GM23248 (cell line): ENCODE data around the gene NFAT5.

Source experiments
- EZH2 ChIP-seq: fragments of 200-600 bp; sonication (generic); IDR thresholded peaks from 2 replicates; pipeline ENCODE4 v1.6.1; 2018; ENCODE audit warnings: antibody characterized with exemption, mild to moderate bottlenecking; ENCODE audit not compliant: insufficient read depth, poor library complexity, severe bottlenecking
- EZH2phosphoT487 ChIP-seq: fragments of 200-600 bp; sonication (generic); IDR thresholded peaks from 2 replicates; pipeline ENCODE4 v1.6.1; 2018; ENCODE audit warnings: antibody characterized with exemption, moderate library complexity, mild to moderate bottlenecking, low read depth; ENCODE audit not compliant: insufficient read depth

DNA sequence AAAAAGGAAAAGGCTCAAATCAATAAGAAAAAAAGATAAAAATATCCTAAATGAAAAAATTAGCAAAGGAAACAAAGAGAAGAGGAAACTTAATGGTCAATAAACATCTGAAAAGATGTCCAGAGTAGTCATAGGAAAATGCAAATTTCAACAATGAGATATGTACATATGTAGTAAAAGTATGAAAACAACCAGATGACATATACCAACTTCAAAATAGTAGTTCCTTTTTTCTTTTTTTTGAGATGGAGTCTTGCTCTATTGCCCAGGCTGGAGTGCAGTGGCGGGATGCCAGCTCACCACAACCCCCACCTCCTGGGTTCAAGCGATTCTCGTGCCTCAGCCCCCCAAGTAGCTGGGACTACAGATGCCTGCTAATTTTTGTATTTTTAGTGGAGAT, 21.7 kb upstream of the NFAT5 start:
- TF ChIP-seq EZH2 = no peak
- no peak for TF ChIP-seq EZH2phosphoT487
